ENCODE data around the gene GTF2H4. TPM values are rescaled to one million over a fixed set of nuclear protein-coding genes. Genes with fewer than 3 reads are reported as not detected.

GTF2H4 gene
- total RNA-seq, 2 donors from 2014 or later: 0.66 to 27.2 TPM

DNA sequence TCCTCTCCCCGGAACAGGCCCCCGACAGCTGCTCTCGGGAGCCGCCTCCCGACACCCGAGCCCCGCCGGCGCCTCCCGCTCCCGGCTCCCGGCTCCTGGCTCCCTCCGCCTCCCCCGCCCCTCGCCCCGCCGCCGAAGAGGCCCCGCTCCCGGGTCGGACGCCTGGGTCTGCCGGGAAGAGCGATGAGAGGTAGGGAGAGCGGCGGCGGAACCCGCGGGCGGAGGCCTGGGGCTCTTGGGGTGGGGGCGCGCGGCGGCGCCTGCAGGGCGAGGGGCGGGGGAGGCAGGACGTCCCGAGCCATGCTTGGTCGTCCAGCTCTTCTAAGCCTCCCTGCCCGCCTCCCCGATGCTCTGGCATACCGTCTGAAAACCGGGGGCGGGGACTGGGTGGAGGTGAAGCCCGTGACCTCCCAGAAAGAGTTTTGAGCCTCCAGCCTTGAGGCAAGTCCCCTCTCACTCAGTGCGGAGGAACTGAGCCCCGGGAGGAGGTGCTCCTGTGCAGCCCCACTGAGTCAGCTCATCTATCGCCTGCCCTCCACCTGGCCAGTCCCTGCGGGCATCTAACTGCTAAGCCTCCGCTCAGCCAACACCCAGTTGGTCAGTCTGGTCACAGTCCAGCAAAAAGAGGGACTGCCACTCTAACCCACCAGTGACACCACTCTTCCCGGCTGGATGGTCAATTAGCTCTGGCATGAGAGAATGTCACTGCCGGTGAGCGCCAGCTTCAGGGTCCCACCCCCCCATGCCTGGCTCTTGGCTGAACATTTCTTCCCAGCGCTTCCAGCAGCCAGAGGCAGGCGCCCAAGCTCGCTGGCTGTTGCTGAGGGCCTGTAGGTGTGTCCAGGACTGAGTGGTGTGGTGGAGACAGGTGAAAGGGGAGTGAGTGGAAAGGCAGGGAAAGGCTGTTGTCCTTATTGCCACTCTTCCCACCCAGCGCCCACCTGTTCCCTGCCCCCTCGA, 23.2 kb upstream of the GTF2H4 start:
- ATAC-seq (peak; percentile 2), DNase-seq (peak; percentile 46 to 55 (median 54))
- no peaks in the 10 kb centered on the region for H3K27me3 ChIP-seq
- 3 to 10% methylated on average over 7 to 50 of the region's 59 CpGs for WGBS, 2 donors
- peaks cover 9% of the 10 kb centered on the region in 2 donors for H3K36me3 ChIP-seq (replicated peaks in 1 of 2; ENCODE audit: insufficient read depth in 1 of 2, low read depth in 2 of 2)
- TF ChIP-seq POLR2A (IDR thresholded peaks at IDR 0.05): peak in 2 of 3 donors; percentile 38 to 39
- TF ChIP-seq CTCF (IDR thresholded peaks at IDR 0.05): no peak
- H3K9me3 ChIP-seq: no peaks in the 10 kb centered on the region
- H3K27ac ChIP-seq: peak overlapping the region; percentile 92 to 97 (median 96)
- peaks cover 55% of the 10 kb centered on the region for H3K4me1 ChIP-seq
- H3K4me3 ChIP-seq: peak overlapping the region; percentile 51 to 78
- intact Hi-C loops (cut with DNase I): no loop called here

GRCh38 chr6:30885481-30885998, 22.5 kb upstream of the GTF2H4 start:
- Histone ChIP-seq H3K36me3 (replicated peaks in 1 of 2; ENCODE audit: insufficient read depth in 1 of 2, low read depth in 2 of 2) (peaks cover 11 to 16% of the 10 kb centered on the region in 2 donors), H3K4me3 (no peak overlapping the region), H3K27ac (peak overlapping the region; percentile 92 to 97 (median 96)), H3K27me3 (no peaks in the 10 kb centered on the region), H3K9me3 (no peaks in the 10 kb centered on the region), H3K4me1 (peaks cover 55% of the 10 kb centered on the region)
- no peak for TF ChIP-seq CTCF (IDR thresholded peaks at IDR 0.05)
- TF ChIP-seq POLR2A (IDR thresholded peaks at IDR 0.05): no peak
- ATAC-seq: no peak
- whole genome bisulfite sequencing, 2 donors: 13 to 21% methylated on average over 7 of the region's 7 CpGs
- peak; percentile 37 to 72 (median 62) for DNase-seq
- intact Hi-C loops (cut with DNase I): no loop called here

DNA sequence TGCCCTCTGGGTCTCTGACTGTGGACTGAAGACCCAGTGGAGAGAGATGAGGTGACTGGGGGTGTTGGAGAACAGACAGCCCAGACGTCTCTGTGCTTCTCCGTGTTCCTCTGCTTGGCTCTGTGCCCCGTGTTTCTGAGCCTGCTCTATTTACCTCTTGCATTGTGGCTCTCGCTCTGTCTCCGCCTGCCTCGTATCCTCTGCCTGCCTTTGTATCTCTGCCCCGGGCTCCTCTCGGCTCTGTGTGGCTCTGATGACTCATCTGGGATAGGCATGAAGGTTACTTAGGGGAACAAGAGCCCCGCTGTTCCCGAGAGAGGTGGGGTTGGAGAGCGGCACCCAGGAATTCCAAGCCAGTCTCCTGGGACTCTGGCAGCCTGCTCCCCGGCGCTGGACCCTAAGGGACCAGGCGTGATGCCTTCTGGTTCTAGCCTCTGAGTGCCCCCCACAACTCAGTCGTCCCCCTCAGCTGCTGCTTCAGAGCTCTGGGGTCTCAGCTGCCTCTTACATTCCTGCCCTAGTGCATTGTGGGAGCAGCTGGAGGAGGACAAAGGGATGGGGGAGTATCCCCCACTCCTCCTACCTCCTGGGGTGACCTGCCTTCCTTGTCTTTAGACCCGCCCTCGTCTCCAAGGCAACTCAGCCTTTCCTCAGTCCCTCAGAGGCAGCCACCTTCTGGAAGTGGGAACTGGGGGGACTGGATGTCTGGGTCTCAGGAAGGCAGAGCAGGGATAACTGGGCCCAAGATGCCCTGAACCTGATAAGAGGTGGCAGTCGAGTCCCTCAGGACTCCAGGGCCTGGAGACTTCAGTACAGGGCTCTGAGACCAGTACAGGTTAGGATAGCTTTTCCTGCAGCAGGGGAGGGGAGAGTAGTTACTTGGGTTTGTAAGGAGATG, 21.8 kb upstream of the GTF2H4 start:
- Histone ChIP-seq H3K27me3 (no peaks in the 10 kb centered on the region), H3K9me3 (no peaks in the 10 kb centered on the region), H3K36me3 (replicated peaks in 1 of 2; ENCODE audit: insufficient read depth in 1 of 2, low read depth in 2 of 2) (peaks cover 11 to 18% of the 10 kb centered on the region in 2 donors), H3K27ac (peak overlapping the region; percentile 92 to 97 (median 96)), H3K4me3 (no peak overlapping the region), H3K4me1 (peaks cover 55% of the 10 kb centered on the region)
- no peak for TF ChIP-seq CTCF (IDR thresholded peaks at IDR 0.05)
- peak in 2 of 3 donors; percentile 47 to 52 for TF ChIP-seq POLR2A (IDR thresholded peaks at IDR 0.05)
- WGBS, 2 donors: 22 to 31% methylated on average over 16 to 18 of the region's 18 CpGs
- intact Hi-C loops (cut with DNase I): no loop called here
- DNase-seq: peak; percentile 40 to 62 (median 58)
- ATAC-seq: no peak

DNA sequence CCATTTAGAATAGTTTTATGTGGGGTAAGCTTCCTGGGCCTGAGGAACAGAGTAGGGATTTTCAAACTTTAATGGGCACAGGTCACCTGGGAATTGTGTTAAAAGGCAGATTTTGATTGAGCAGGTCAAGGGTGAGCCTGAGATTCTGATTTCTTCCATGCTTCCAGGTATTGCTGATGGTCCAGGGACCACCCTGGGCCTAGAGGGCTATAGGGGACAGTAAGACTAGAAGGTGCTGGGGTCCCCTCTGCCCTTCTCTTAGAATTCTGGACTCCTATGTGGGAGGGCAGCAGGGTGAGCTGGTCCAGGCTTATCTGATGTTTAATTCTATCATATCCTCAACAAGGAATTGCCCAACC, 21.1 kb upstream of the GTF2H4 start:
- ATAC-seq (no peak), DNase-seq (no peak)
- Histone ChIP-seq H3K9me3 (no peaks in the 10 kb centered on the region), H3K4me3 (no peak overlapping the region), H3K27me3 (no peaks in the 10 kb centered on the region), H3K36me3 (replicated peaks in 1 of 2; ENCODE audit: insufficient read depth in 1 of 2, low read depth in 2 of 2) (peaks cover 15 to 18% of the 10 kb centered on the region in 2 donors), H3K4me1 (peaks cover 50% of the 10 kb centered on the region), H3K27ac (peak overlapping the region in 3 of 4 donors; percentile 92 to 97 (median 96))
- no peak for TF ChIP-seq CTCF (IDR thresholded peaks at IDR 0.05)
- no peak for TF ChIP-seq POLR2A (IDR thresholded peaks at IDR 0.05)
- intact Hi-C loops (cut with DNase I): no loop called here
